Cardiac muscle cell (in vitro differentiated cells and primary cell): Measurements from ENCODE around the gene PCDHGA2. TPM values are rescaled to one million over a fixed set of nuclear protein-coding genes. Genes with fewer than 3 reads are reported as not detected.
"Not testable (repeated sequence)": the region's sequence is repeated elsewhere in the genome, so short reads cannot be mapped to it uniquely, and the experiment has no call there.

Experiments used
- DNase-seq, 2 donors: peaks; one replicate each; pipeline versions ENCODE4 v3.0.0 to v3.0.0-alpha.2; 2010 to 2017; ENCODE audit warnings: low read depth in 1 of 2, low spot score in 1 of 2
- H3K27ac ChIP-seq: fragments of 200-600 bp; sonication (generic); 2 replicates; pipeline ENCODE4 v1.5.1; 2016
- H3K27me3 ChIP-seq: fragments of 200-600 bp; sonication (generic); 2 replicates; pipeline ENCODE4 v1.6.0; 2016; ENCODE audit warnings: control low read depth
- H3K36me3 ChIP-seq: fragments of 200-600 bp; sonication (generic); 2 replicates; pipeline ENCODE4 v1.5.1; 2016; ENCODE audit warnings: control low read depth
- H3K4me1 ChIP-seq: fragments of 200-600 bp; sonication (generic); 2 replicates; pipeline ENCODE4 v1.8.1; 2017; ENCODE audit warnings: low read depth, mild to moderate bottlenecking, mixed run types
- H3K4me3 ChIP-seq: fragments of 200-600 bp; sonication (generic); 2 replicates; pipeline ENCODE4 v1.5.1; 2016; ENCODE audit warnings: mild to moderate bottlenecking
- H3K9me3 ChIP-seq: fragments of 200-600 bp; sonication (generic); 2 replicates; pipeline ENCODE4 v1.5.1; 2017; ENCODE audit warnings: low read depth, mild to moderate bottlenecking, control low read depth
- polyA plus RNA-seq: library from polyadenylated mRNA; unstranded; fragments of >200 nt; fragmentation: Nextera tagmentation; extraction: Ambion mirVana; gene quantifications from 2 replicates; pipeline ENCODE4 v1.2.1, GENCODE V29; 2016
- total RNA-seq: library from RNA; depleted of rRNA; stranded (reverse); fragments of >200 nt; gene quantifications from 2 replicates; pipeline ENCODE4 v1.2.3, GENCODE V29; 2016
- TF ChIP-seq, protein P1 (sequence below): IDR thresholded peaks from 2 replicates; pipeline ENCODE4 v1.5.1; 2012; ENCODE audit warnings: low read depth, mild to moderate bottlenecking, low read length

PCDHGA2 gene
- total and polyA plus RNA-seq, 2 experiments from 2014 or later, result 0.18 to 0.95 TPM

DNA sequence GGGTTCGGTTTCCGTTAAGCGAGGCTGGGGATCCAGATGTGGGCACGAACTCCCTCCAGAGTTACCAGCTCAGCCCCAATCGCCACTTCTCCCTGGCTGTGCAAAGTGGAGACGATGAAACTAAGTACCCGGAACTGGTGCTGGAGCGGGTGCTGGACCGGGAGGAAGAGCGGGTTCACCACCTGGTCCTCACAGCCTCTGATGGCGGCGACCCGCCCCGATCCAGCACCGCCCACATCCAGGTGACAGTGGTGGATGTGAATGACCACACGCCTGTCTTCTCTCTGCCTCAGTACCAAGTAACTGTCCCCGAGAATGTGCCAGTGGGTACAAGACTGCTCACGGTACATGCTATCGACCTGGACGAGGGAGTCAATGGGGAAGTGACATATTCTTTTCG, 44.8 kb downstream of the PCDHGA2 start:
- H3K36me3 ChIP-seq, result no peaks in the 10 kb centered on the region
- DNase-seq, result no peak
- H3K4me3 ChIP-seq, result no peak overlapping the region
- H3K9me3 ChIP-seq, result no peaks in the 10 kb centered on the region
- TF ChIP-seq, protein P1, sequence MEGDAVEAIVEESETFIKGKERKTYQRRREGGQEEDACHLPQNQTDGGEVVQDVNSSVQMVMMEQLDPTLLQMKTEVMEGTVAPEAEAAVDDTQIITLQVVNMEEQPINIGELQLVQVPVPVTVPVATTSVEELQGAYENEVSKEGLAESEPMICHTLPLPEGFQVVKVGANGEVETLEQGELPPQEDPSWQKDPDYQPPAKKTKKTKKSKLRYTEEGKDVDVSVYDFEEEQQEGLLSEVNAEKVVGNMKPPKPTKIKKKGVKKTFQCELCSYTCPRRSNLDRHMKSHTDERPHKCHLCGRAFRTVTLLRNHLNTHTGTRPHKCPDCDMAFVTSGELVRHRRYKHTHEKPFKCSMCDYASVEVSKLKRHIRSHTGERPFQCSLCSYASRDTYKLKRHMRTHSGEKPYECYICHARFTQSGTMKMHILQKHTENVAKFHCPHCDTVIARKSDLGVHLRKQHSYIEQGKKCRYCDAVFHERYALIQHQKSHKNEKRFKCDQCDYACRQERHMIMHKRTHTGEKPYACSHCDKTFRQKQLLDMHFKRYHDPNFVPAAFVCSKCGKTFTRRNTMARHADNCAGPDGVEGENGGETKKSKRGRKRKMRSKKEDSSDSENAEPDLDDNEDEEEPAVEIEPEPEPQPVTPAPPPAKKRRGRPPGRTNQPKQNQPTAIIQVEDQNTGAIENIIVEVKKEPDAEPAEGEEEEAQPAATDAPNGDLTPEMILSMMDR, result no peak
- no peaks in the 10 kb centered on the region for H3K27me3 ChIP-seq
- no peak overlapping the region for H3K27ac ChIP-seq
- H3K4me1 ChIP-seq, result no peaks in the 10 kb centered on the region

DNA sequence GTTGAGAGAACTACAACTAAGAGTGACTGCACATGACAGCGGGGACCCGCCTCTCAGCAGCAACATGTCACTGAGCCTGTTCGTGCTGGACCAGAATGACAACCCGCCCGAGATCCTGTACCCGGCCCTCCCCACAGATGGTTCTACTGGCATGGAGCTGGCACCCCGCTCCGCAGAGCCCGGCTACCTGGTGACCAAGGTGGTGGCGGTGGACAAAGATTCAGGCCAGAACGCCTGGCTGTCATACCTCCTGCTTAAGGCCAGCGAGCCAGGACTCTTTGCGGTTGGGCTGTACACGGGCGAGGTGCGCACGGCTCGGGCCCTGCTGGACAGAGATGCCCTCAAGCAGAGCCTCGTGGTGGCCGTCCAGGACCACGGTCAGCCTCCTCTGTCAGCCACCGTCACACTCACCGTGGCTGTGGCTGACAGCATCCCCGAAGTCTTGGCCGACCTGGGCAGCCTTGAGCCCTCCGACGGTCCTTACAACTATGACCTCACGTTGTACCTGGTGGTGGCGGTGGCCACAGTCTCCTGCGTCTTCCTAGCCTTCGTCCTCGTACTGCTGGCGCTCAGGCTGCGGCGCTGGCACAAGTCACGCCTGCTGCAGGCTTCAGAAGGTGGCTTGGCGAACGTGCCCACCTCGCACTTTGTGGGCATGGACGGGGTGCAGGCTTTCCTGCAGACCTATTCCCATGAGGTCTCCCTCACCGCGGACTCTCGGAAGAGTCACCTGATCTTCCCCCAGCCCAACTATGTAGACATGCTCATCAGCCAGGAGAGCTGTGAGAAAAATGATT, 46.1 kb downstream of the PCDHGA2 start:
- no peak for DNase-seq
- Histone ChIP-seq H3K27ac (no peak overlapping the region), H3K36me3 (no peaks in the 10 kb centered on the region), H3K4me1 (no peaks in the 10 kb centered on the region), H3K9me3 (no peaks in the 10 kb centered on the region), H3K4me3 (no peak overlapping the region), H3K27me3 (no peaks in the 10 kb centered on the region)
- TF ChIP-seq, protein P1, result no peak

DNA sequence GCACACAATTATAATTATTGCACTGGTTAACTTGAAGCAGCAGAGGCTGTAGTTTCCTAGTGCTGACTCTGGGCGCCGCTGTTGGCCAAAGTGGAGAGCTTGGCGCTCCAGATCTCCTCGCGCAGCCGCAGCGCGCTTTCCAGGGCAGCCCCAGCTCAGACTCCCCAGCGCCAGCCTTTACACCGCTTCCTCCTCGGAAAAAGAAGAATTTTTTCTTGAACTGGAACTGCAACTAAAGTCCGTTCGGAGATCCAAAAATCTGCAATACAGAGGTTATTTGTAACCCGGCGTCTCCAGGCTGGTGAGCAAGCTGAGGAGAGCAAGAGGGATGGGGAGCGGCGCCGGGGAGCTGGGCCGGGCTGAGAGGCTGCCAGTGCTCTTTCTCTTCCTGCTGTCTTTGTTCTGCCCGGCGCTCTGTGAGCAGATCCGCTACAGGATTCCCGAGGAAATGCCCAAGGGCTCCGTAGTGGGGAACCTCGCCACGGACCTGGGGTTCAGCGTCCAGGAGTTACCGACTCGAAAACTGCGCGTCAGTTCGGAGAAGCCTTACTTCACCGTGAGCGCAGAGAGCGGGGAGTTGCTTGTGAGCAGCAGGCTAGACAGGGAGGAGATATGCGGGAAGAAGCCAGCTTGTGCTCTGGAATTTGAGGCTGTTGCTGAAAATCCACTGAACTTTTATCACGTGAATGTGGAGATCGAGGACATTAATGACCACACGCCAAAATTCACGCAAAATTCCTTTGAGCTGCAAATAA, 49.2 kb downstream of the PCDHGA2 start, which contains the start of gene PCDHGB4:
Gene PCDHGB4 (plus strand): TSS at position 142 of the 755 bp plus-strand sequence. CDS start 187 bp downstream, at position 329.
- H3K9me3 ChIP-seq, H3K27me3 ChIP-seq, H3K27ac ChIP-seq, H3K4me1 ChIP-seq, H3K36me3 ChIP-seq: not testable (repeated sequence)
- DNase-seq, result peak; percentile 44 to 50
- peak within 1 kb of the TSS; percentile 33 for H3K4me3 ChIP-seq
- TF ChIP-seq, protein P1, result peak; percentile 50

DNA sequence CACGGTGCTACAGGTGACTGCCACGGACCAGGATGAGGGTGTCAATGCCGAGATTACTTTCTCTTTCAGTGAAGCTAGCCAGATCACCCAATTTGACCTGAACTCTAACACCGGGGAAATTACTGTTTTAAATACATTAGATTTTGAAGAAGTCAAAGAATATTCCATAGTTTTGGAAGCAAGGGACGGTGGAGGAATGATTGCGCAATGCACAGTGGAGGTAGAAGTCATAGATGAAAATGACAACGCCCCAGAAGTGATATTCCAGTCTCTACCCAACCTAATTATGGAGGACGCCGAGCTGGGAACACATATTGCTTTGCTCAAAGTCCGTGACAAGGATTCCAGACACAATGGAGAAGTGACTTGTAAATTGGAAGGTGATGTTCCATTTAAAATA, 50.1 kb downstream of the PCDHGA2 start:
- no peak for DNase-seq
- peaks cover 7% of the 10 kb centered on the region for H3K9me3 ChIP-seq
- H3K4me1 ChIP-seq, result no peaks in the 10 kb centered on the region
- H3K4me3 ChIP-seq, result no peak overlapping the region
- no peaks in the 10 kb centered on the region for H3K36me3 ChIP-seq
- no peak overlapping the region for H3K27ac ChIP-seq
- TF ChIP-seq, protein P1, result no peak
- no peaks in the 10 kb centered on the region for H3K27me3 ChIP-seq

DNA sequence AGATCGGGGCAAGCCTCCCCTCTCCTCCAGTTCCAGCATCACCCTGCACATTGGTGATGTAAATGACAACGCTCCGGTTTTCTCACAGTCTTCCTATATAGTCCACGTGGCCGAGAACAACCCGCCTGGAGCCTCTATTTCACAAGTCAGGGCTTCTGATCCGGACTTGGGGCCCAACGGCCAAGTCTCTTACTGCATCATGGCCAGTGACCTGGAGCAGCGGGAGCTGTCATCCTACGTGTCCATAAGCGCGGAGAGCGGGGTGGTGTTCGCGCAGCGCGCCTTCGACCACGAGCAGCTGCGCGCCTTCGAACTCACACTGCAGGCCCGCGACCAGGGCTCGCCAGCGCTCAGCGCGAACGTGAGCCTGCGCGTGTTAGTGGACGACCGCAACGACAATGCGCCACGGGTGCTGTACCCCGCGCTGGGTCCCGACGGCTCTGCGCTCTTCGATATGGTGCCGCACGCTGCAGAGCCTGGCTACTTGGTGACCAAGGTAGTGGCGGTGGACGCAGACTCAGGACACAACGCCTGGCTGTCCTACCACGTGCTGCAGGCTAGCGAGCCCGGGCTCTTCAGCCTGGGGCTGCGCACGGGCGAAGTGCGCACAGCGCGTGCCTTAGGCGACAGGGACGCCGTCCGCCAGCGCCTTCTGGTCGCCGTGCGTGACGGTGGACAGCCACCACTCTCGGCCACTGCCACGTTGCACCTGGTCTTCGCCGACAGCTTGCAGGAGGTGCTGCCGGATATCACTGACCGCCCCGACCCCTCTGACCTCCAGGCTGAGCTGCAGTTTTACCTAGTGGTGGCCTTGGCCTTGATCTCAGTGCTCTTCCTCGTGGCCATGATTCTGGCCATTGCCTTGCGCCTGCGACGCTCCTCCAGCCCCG, 50.8 kb downstream of the PCDHGA2 start:
- H3K4me3 ChIP-seq, result no peak overlapping the region

More for the DNA sequence above, 50.8 kb downstream of the PCDHGA2 start:
- Histone ChIP-seq H3K27ac (no peak overlapping the region), H3K27me3 (no peaks in the 10 kb centered on the region), H3K9me3 (peaks cover 7% of the 10 kb centered on the region), H3K4me1 (no peaks in the 10 kb centered on the region), H3K36me3 (no peaks in the 10 kb centered on the region)
- TF ChIP-seq, protein P1, result no peak
- no peak for DNase-seq
